HG03139 (cell line): ENCODE data around the gene VPS11.
A peak's percentile ranks its signal among the peaks of the same experiment; 100 is the strongest.

ENCODE experiments used
- ATAC-seq: cut with Tn5 transposase; IDR thresholded peaks from one replicate; pipeline ENCODE4 v1.9.1; 2021; ENCODE audit not compliant: unreplicated experiment

Gene VPS11

DNA sequence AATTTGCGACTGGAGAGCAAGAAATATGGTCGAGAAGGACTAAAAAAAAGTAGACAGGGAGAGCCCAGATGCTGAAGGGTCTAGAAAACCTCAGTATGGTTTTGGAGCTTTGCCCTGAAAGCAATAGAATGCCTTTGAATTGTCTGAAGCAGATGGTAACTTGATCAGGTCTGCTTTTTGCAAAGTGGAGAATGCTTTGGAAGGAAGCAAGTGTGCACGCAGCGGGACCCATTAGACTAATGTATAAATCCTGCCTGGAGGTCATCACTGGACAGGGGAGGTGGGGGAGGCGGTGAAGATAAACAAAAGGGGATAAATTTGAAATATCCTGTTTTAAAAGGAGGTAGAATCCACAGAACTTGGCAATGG lies 53.0 kb downstream of the VPS11 start:
- no peak for ATAC-seq

DNA sequence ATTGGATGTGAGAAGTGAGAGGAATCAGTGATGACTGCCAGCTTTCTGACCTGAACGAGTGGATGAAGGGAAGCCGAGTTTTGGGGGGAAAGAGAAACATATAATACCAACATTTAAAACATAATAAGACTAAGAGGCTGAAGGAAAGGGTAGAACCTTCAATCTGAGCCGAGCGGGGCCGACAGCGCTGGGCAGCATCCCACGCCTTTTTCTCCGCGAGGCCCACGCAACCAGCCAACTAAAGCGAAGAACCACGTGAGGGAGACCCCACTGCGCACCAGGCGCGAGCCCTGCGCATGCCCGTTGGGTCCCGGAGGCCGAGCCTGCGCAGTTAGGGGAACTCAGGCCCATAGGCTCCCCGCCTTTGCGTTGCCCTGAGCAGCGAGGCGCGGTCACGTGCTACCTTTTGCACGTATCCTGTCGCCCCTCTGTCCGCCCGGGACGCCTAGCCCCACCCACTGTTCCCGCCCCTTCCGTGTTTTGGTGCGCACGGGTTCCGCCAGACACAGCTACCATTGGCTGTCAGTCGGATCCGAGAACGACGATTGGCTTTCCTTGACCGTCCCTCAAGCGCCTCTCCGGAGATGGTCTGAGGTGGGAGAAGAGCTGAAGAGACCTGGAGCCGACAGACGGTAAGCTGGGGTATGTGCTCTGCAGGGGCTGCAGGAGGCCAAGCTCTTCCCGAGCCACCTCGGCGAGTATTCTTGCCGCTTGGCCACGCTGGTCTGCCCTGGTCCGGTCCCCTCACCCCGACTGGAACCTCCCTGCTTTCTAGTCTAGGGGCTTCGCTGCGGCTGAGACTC lies 53.6 kb downstream of the VPS11 start, which contains the start of gene HINFP:
Gene HINFP (plus strand): TSS at position 573 of the 803 bp plus-strand sequence. CDS start 5,365 bp downstream, outside the sequence.
- peak; percentile 97 for ATAC-seq

DNA sequence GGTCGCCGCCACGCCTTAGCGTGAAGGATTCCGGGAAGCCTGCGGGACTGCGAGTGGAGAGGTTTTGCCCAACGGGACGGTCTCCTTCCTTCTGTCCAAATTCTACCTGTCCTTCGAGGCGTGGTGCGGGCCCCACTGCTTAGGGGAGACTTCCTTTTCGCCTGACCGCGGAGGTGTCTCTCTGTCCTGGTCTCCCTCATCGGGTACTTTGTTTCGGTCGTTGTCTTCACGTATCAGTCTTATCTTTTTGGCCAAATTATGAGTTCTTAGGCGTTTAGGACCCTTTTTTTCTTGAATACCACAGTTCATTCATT lies 54.1 kb downstream of the VPS11 start:
- no peak for ATAC-seq

DNA sequence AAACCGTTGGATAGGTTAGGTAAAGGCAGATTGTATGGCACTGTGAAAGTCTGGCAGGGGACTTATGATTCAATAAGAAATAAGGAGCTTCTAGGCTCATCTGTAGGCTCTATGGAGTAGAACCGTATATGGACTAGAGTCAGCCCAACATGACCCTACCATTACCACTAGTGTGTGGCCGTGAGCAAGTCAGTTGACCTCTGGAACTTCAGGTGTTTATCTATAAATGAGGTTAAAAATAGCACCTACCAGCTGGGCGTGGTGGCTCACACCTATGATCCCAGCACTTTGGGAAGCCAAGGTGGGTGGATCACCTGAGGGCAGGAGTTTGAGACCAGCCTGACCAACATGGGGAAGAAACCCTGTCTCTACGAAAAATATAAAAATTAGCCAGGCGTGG lies 58.2 kb downstream of the VPS11 start:
- no peak for ATAC-seq

DNA sequence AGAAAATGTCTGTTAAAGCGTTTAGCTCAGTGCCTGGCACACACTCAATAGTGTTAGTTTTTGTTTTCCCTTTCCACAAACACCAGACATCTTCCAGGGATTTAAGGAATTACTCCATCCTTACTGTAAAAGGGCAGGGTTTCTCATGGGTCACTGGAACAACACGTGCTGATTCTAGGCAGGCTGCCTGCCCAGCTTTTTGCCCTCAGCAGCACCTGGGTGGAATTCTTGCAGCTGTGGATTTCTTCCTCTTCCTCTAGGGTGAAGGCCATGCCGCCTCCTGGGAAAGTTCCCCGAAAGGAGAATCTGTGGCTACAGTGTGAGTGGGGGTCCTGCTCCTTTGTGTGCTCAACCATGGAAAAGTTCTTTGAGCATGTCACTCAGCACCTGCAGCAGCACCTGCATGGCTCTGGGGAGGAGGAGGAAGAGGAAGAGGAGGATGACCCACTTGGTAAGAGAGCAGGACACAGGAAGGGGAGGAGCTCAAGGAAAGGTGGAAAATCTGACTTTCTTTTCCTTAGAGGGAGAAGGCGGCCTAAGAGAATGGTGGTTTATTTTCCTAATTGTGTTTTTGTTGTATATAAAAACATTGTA lies 59.2 kb downstream of the VPS11 start:
- ATAC-seq = no peak

DNA sequence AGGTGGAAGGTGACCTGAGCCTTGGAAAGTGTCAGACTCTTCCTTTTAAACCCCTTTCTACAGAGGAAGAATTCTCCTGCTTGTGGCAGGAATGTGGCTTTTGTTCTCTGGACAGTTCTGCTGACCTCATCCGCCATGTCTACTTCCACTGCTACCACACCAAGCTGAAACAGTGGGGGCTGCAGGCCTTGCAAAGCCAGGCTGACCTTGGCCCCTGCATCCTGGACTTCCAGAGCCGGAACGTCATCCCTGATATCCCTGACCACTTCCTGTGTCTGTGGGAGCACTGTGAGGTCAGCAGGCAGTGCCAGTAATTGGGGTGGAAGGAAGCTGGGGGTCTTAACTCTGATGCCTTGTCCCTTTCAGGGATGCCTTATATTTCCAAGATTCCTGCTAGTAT lies 63.0 kb downstream of the VPS11 start:
- ATAC-seq = no peak
